Activated naive CD4-positive, alpha-beta T cell treated with Interleukin-2 at 50 U/mL for 16 hours (primary cell): ENCODE measurements around the gene NR2F1-AS1.

Experiments used
- DNase-seq: peaks from one replicate; pipeline ENCODE4 v3.0.0-alpha.2; 2020

NR2F1-AS1 gene

DNA sequence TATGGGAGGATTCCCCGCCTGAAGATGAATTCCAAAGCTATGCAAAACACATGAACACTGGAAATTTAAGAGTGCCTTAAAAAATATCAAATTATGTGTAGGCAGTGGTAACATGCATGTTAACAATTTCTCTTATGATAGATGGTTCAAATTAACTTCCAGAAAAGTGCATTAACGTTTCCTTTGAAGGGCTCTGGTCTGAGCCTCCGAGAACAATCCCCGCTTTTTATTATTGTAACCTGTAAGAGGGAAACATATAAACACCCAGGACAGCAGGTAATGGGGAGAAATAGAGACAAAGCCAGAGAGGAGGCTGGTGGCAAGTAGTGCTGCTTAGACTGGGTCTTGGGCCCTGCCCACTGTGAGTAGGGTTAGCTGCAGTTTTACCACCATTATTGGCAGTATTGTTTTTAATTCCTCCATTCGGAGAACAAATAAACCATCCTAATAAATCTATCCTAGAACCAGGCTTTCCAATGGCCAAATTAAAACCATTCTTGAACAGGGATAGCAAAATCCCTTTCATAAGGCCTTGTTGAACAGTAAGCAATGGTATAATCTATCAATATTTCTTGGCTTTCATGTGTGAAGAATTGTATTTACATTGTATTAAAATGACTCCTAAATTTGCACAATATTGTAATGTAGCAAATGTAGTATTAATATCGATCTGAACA, 8.3 kb upstream of the NR2F1-AS1 start:
- no peak for DNase-seq

DNA sequence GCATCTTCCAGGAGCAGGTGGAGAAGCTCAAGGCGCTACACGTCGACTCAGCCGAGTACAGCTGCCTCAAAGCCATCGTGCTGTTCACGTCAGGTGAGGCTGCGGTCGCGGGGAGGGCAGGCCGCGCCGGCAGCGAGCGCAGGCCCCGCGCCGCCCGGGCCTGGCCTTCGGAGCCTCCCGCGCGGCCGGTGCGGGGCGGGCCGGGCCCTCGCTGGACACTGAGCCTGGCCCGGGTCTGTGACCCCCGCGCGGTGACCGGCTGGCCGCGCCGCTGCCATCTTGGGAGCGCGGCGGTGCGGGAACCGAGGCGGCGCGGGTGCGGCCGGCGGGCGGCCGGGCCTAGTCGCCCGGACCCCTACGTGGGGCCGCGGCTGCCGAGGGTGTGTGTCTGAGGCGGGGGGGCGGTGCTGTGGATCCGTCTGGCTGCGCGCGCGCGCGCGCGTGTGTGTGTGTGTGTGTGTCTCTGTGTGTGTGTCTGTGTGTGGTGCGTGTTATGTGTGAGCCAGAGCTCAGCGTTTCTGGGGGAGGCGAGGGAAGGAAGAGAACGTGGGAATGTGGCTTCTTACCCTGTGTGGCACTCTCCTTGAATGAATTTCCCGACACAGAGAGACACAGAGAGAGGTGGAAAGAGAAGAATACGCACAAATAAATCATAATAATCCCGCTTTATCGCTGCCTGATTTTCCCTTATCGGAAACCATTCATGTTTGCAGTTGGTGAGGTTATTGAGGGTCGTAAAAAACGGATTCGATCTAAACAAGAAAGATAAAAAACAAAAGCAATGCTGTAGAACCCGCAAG, 7.5 kb upstream of the NR2F1-AS1 start:
- DNase-seq, result no peak

DNA sequence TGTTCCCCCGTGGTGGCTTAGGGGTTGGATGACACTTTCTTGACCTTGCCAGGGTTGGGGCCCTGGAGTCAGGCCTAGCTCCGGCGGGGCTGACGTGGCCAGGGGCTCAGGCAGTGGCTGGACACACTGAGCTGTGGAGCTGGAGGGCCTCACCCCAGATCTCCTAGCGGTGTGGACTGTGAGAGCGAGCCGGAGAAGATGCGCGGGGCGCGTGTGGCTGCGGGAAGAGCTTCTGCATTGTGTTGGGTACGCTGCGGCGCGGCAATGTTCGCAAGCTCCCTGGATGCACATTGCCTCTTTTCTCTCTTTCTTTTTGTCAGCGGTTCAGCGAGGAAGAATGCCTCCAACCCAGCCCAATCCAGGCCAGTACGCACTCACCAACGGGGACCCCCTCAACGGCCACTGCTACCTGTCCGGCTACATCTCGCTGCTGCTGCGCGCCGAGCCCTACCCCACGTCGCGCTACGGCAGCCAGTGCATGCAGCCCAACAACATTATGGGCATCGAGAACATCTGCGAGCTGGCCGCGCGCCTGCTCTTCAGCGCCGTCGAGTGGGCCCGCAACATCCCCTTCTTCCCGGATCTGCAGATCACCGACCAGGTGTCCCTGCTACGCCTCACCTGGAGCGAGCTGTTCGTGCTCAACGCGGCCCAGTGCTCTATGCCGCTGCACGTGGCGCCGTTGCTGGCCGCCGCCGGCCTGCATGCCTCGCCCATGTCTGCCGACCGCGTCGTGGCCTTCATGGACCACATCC, 6.8 kb upstream of the NR2F1-AS1 start:
- no peak for DNase-seq

DNA sequence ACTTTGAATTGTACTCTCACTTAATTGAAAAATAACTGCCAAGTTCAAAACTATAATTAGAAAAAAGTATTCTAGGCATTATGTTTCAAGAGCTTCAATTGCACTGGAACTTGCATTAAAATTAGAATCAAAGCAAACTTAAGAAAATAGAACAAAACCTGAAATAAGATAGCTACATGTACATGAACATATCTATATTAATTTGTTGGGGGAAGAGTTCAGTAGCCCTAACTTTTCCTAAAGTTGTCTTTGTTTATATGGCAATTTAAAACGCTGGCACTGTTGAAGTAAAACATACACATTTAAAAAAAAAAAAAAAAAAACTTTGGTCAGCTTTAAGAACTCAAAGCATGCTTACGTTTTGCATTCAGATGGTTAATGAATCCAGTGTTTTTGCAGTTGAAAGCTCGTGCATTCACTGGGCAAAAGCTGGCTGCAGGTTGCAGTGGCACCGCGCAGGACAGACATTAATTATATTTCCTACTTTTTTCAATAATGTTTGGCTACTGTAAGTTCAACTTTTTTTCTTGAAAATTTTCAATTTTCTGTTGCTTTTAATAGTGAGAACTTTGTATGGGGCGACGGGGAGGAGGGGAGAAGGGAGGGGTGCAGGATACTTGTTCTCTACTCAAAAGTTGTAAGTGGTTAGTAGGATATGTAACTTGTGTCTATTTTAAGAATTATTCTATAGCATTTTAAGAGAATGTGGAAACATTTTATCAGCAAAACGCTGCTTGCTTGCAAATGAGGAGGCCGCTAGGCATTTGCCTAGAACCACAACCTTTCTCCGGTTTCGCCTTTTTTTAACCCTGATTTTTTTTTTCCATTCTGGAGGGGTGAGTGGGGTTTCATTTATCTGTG, 5.9 kb upstream of the NR2F1-AS1 start:
- no peak for DNase-seq

DNA sequence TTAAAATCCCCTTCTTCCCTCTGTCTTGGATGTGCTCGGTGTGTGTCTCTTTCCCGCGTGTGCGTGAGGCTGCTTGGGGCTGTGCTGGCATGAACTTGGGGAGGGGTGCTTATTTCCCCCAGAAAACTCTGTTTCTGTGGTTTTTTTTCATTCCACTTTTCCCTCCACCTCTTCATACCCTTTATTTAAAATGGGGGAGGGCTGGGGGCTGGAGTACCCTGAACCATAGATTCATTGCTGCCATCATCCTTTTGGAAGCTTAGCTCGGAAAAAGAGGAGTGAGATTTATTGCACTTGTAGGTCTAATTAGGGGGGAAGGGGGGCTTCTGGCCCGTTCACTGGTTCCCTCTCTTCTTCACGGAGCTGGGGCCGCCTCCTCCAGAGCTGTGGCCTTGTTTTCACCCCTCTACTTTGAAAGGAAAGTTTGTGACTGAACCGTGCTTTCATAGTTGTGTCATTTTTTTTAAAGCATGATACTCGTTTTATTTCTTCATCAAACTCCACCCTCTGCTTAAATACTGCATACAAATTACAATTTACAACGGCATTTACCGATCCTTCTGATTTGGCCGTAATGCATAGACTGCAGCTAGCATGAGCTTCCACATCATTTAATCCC, 4.9 kb upstream of the NR2F1-AS1 start:
- DNase-seq, result no peak

DNA sequence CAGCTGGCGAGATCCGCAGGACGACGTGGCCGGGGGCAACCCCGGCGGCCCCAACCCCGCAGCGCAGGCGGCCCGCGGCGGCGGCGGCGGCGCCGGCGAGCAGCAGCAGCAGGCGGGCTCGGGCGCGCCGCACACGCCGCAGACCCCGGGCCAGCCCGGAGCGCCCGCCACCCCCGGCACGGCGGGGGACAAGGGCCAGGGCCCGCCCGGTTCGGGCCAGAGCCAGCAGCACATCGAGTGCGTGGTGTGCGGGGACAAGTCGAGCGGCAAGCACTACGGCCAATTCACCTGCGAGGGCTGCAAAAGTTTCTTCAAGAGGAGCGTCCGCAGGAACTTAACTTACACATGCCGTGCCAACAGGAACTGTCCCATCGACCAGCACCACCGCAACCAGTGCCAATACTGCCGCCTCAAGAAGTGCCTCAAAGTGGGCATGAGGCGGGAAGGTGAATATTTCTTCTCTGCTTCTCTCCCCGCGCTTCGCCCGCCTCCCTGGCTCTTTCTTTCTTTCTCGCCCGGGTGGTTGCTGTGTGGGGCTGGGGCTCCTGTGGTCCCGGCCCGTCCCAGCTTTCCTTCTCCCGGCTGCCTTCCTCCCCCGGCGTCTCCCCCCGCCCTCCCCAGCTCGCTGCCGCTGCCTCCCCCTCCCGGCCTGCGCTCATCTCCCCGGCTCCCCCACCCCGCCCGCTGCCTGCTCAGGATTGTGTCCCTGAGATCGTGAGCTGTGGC, 4.2 kb upstream of the NR2F1-AS1 start:
- DNase-seq, result no peak

DNA sequence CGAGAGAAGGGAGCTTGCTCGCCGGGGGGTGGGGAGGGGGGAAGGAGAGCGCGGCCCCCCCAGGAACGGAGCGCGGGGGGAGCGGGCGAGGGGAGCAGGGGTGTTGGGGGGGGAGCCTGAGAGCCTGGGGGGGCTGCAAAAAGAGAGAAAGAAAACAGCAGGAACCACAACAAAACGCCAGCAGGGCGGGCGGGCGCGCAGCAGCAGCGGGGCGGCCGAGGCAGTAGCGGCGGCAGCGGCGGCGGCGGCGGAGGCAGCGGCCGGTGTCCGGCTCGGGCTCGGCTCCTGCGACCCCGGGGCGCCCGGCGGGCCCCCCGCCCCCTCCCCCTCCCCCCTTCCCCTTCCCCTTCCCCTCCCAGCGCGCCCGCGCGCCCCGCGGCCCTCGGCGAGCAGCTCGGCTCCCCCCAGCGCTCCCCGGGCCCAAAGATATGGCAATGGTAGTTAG, 3.6 kb upstream of the NR2F1-AS1 start:
- DNase-seq, result no peak

DNA sequence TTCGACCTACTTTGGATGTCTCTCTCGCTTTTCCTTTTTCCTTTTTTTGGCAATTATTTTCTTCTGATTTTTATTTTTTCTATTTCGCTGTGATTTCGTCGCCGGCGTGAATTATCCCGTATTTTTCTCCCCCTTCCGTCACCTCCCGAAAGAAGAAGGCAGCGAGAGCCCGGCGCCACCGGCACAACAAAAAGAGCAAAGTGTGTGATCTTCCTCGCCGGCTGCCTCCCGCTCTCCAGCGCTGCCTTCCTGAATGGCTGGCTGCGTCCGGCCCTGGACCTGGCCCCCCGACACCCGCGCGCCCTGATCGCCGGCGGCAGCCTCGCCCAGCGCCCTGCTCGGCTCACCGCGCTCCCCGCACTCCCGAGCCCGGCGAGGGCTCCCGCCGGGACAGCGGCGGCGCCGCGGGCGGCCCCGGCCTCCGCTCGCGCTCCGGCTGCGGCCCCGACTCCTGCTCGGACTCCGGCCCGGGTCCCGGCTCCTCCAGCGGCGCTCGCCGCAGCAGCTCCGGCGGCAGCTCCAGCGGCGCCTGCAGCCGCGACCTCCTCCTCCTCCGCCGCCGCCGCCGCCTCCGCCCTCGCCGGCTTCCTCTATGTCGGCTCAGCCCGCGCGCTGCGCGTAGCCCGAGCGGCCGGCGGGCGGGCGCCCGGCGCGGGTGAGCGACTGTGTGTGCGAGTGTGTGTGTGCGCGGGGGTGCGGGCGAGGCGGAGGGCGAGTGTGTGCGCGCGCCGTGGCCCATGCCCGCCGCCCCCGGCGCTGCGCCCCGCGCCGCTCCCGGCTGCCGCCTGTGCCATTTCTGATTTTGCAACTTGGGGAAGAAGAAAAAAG, 3.0 kb upstream of the NR2F1-AS1 start:
- DNase-seq, result peak; percentile 41

DNA sequence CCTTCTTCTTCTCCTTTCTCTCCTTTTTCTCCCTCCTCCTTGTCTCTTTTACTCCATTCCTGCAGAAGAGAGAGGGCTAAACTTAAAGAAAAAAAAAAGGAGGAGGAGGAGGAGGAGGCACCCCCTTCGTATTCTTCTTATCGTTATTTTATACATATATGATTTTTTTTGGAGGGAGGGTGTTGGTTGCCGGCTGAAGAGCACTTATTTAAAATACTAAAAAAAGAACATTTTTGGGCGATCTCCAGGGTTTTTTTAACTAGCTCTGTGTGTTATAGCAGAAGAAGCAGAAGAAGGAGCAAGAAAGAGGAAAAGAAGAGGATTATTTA, 2.4 kb upstream of the NR2F1-AS1 start:
- no peak for DNase-seq

DNA sequence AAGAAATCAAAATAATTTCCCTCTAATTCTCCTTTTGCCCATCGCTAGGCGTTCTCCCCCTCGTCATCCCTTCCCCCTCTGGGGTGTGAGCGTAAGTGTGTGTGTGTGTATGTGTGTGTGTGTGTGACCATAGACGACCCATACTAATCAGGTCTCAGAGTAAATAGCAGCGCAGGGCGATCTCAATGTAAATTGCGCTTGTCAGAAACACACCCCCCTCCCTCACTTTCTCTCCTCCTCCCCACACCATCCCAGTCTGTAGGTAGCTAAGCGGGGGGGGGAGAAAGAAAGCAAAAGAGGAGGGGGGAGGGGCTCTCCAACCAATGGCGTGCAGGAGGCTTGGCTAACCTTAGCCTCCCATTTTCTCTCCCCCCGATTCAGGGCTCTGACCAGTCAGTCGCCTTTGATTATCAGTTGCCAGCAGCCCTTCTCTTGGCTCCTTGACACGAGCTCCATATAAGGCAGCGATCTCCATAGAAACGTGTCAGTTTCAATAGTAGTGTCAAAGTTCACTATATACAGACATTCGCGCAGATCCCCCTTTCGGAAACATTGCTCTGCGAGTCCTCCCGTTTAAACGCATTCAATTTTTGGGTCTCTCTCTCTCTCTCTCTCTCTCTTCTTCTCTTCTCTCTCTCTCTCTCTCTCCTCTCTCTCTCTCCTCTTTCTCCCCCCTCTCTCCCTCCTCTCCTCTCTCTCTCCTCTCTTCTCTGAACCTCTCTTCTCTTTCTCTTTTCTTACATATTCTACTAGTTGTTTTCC, 1.8 kb upstream of the NR2F1-AS1 start, which contains the start of gene NR2F1:
Gene NR2F1 (plus strand): TSS at position 546 of the 762 bp plus-strand sequence. CDS start 1,802 bp downstream, outside the sequence.
- DNase-seq, result no peak

DNA sequence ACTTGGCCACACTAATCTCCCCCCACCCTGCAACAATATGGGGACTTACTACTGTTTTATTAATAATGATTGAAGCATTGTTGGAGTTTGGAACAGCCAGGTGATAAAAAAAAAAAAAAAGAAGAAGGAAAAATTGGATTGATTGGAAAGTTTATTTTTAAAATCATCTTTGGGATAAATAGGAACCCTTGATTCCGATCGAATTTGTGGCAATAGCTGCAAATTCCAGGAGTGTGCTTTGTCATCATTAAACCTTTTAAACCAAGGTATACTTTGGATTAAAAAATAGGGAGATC, 1.1 kb upstream of the NR2F1-AS1 start:
- DNase-seq, result no peak

DNA sequence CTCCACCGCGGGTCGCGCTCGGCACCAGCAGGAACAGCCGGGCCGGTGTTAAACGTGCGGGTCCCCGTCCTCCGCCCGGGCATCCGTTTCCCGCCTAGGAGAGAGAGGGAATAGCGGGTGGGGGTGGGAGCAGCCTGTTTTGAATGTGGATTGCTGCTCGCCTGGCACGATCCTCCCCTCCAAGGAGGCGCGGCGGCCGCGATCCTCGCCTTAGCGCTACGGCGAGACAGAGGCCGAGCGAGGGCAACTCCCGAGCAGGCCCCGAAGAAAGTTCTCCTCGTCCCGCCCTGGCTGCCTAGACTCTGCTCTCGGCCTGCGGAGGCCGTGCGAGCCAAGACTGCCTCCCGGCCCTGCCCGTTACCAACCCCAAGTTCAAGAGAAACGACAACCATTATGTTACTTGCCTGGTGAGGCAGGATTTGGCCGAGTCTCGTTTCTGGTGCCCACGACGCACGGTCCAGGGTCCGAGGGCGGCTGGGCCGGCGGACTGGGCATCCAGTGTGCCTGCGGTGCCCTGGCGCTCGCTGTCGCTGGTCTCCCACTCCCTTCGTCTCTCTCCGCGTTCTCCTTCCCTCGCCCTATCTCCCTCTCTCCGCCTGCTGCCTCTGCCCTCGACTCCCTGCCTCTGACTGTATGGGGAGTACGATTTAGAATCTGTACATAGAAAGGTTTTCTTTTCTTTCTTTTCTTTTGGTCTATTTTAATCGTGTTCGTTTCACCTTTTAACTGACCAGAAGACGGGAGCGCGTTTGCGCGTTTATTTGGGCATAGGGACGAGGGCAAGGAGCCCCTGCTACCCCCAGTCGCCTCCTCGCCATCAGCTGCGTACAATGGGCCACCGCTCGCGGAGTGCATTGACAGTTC, 724 bp downstream of the NR2F1-AS1 start:
- no peak for DNase-seq

DNA sequence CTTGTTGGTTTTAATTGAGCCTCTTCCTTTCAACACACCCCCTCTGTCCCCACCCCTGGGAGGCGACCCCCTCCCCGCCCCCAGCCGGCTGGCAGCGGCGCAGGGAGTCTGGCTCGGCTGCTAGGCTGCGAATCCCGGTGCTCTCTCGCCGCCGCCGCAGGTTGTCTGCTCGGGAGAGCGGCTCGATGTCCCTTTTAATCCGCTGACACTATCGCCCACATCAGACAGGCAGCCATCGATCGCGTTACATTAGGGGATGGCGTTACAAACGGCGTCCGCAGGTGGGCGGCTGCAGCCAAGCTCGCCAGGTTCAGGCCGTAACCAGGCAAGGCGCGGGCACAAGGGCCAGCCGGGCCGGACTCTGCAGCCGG, 1.3 kb downstream of the NR2F1-AS1 start:
- DNase-seq, result no peak

DNA sequence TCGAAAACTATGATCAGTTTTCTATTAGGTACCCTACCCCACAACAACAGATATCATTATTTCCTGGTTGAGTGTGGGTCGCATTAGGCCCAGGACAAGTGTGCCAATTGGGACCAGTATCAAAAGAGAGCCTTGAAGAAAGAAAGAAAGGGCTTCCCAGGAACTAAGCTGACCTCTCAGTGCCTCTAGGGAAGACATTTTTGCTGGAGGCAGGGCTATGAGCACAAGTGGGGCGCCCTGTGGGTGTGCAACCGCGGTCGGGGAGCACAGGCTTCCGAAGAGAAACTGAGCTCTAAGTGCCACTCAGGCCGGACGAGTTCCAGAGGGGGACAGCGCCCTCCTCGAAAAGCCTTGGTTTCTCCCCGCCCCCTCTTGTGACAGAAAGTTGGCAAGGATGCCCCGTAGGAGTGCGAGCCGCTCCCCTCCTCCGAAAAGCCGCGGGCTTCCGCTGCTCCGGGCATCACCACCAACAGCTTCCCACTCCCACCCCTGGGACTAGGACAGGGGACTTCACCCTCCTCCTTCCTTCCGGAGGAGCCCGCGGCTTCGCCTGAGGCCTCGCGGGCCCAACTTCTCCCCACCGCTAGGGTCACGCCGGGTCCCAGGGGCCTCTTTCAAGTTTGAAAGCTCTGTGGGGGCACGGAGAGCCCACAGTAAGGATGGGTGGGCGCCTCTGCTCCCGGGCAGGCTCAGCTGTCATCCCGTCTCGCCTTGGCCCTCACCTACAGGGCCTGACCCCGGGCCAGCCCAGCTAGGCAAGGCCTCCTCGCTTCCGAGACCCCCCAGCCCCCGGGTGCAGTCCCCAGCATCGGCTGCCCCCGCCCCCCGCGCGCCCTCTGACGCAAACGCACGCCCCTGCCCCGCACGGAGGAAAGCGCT, 2.0 kb downstream of the NR2F1-AS1 start:
- DNase-seq, result no peak

DNA sequence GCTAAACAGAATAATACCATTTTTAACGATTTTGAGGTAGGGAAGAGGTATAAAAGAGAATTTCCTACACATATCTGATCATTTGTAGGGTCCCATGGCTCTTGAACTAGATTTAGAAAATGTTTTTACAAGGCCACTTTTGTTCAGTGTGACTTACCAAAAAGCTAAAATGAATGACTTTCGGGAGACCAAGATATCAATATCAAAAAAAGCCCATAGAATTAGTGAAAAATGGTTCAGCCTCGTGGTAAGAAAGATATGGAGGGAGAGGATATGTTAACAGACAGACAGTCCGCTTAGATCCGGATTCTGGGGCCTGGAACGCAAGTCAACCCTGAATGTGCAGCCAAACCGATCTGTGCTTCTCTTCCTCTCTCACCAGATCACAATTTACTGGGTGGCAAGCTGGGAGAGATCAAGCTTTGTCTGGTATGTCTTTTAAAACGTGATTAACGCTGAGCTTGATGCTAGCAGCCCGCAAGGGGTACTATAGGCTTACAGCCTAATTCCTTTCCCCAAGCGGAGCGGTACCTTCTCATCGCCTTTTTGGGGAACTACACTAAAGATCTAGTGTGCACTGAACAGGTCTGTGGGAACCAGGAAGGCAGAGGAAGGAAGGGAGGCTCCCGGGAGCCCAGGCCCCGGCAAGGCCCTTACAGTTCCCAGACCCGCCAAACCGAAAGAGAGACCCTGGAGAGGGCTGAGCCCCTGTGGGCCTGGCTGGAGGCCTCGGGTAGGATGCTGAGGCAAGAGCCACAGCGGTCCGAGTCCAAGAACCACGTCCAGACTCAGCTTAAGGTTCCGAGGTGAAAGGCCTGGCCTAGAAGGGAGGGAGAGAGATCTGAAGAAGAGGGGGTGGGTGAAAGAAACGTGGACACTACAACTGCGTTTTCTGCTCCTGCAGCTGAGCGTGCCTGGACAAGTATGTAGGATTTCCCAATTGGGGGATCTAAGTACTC, 2.9 kb downstream of the NR2F1-AS1 start:
- DNase-seq, result no peak

DNA sequence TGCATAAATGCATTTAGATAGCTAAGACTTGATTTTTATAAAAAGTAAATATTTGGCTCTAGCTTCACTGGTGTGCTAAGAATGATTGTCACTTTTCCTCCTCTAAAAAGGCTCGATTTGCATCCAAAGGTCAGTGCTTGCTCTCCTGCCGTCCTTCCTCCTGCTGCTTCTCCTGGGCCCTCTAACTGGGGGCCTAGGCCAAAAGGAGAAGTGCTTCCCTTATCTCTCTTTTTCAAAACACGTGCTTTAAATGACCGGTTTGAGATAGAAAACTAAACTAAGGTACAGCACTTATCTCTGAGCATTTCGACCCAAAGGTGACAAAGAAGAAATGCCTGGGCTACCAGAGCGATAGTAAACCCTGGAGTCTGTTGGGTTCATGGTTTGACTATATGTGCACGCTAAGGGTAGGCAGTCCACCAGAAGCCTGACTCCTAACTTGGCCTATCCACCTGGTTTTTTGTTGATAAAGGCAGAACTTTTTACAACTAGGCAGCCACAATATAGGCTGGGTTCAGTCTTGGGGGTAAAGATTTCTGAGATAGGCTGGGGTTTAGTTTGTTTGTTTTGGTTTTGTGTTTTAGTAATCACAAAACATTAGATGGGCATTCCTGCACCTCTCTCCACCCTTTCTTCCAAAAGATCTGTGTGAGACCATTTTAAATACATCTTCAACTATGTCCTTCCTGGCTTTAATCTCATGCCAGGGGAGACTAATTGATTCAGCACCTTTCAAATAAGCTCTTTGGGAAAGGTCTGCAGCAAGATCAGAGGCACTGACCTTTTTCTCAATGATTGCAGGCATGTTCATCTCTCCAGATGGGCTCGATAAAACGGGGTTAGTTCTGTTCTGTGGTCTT, 3.8 kb downstream of the NR2F1-AS1 start:
- DNase-seq, result no peak
